D721Med (cell line): Measurements from ENCODE around the gene TMEM9.
A peak's percentile ranks its signal among the peaks of the same experiment; 100 is the strongest.

Experiments used
- DNase-seq: peaks from one replicate; pipeline ENCODE4 v3.0.0; 2011; ENCODE audit warnings: low spot score; ENCODE audit not compliant: insufficient read length
- FAIRE-seq: peaks from 2 replicates; lab custom pipeline; 2011; peaks lifted over from hg19 to GRCh38; lab: Jason Lieb, UNC
- TF ChIP-seq, protein P1 (sequence below): IDR thresholded peaks from 2 replicates; pipeline ENCODE4 v1.5.1; 2012; ENCODE audit warnings: mild to moderate bottlenecking, control low read depth; ENCODE audit not compliant: insufficient read depth; ENCODE audit errors: missing control alignments

The TMEM9 gene

DNA sequence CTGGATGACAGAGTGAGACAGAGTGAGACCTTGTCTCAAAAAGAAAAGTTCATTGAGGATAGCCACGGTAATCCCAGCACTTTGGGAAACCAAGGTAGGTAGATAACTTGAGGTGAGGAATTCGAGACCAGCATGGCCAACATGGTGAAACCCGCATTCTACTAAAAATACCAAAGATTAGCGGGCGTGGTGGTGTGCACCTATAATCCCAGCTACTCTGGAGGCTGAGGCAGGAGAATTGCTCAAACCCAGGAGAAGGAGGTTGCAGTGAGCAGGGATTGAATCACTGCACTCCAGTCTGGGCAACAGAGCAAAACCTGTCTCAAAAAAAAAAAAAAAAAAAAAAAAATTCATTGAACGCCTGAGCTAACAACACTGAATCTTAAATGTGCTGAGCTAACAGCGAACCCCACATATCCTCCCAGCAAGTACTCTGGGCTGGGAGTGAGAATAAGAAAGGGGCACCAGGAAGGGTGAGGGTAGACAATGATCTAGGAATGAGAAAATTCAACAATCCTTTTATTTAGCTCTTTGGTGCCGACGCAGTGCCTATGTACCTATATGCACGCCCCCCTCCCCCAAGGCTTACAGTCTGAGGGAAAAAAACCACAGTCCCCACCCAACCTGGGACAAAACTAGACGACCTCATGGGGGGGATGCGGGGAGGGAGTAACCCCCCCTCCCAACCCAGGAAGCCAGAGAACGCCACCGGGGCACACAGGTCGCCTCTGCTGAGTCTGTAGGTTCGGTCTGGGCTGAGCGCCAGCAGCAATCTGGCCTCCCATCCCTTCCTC, 40.6 kb downstream of the TMEM9 start:
- DNase-seq (no peak), FAIRE-seq (no peak)
- TF ChIP-seq, protein P1, sequence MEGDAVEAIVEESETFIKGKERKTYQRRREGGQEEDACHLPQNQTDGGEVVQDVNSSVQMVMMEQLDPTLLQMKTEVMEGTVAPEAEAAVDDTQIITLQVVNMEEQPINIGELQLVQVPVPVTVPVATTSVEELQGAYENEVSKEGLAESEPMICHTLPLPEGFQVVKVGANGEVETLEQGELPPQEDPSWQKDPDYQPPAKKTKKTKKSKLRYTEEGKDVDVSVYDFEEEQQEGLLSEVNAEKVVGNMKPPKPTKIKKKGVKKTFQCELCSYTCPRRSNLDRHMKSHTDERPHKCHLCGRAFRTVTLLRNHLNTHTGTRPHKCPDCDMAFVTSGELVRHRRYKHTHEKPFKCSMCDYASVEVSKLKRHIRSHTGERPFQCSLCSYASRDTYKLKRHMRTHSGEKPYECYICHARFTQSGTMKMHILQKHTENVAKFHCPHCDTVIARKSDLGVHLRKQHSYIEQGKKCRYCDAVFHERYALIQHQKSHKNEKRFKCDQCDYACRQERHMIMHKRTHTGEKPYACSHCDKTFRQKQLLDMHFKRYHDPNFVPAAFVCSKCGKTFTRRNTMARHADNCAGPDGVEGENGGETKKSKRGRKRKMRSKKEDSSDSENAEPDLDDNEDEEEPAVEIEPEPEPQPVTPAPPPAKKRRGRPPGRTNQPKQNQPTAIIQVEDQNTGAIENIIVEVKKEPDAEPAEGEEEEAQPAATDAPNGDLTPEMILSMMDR = no peak

DNA sequence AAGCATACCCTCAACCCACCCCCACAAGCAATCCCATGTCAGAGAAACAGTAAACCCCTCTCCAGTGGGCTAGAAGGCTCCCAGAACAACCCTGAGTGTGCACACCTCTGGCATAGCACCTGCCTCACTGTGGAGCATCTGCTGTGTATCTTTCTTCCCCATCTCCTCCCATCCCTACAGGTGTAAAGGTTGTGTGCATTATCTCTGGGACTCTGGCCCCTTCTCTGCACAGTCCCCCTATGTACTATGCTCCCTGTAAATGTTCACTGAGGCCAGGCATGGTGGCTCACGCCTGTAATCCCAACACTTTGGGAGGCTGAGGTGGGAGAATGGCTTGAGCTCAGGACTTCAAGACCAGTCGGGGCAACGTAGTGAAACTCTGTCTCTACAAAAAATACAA, 41.3 kb downstream of the TMEM9 start:
- DNase-seq = no peak
- TF ChIP-seq, protein P1 = no peak
- FAIRE-seq = peak; percentile 41

DNA sequence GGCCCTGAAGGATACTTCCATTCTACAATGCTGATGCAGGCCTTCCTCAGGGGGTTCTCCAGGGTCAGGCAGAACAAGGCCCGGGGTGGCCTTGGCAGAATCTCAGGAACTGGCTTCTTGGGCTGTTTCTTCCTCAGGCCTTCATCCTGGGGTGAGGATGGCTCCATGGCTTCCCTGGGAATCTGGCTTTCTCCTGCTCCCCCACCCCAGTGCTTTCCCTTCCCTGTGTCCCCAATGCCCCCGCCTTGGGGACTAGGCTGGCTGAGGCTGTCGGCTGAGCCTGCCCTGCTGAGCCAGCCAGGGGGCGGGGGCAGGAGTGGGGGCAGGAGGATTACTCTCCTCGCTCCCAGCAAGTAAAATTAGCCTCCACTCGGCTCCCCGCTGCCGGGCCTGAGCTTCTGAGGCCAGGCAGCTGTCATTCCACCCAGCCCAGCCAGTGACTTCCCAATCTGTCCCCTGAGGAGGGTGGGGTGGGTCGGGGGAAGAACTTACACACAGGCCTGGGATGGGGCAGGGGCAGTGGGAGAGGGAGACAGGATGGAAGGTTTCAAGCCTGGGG, 42.0 kb downstream of the TMEM9 start, which contains the start of gene CACNA1S:
Gene CACNA1S (minus strand): TSS at position 254 of the 559 bp plus-strand sequence. CDS start 87 bp downstream, at position 167.
- no peak for DNase-seq
- TF ChIP-seq, protein P1 = no peak
- no peak for FAIRE-seq

DNA sequence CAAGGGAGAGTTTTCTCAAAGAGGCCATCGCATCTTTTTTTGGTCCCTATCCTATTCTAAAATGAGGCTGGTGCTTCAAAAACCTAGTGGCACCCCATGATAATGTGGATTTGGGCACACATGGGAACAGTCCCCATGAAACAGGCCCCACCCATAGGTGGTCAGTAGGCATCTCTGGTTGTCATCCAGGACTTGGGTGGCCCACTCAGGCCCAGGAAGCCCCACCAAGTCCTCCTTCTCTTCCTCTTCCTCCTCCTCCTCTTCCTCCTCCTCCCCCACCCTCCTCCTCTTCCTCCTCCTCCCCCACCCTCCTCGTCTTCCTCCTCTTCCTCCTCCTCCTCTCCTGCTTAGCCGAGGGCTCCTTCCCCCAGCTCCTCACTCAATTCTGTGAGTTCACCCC, 42.6 kb downstream of the TMEM9 start:
- no peak for FAIRE-seq
- TF ChIP-seq, protein P1 = no peak
- no peak for DNase-seq

DNA sequence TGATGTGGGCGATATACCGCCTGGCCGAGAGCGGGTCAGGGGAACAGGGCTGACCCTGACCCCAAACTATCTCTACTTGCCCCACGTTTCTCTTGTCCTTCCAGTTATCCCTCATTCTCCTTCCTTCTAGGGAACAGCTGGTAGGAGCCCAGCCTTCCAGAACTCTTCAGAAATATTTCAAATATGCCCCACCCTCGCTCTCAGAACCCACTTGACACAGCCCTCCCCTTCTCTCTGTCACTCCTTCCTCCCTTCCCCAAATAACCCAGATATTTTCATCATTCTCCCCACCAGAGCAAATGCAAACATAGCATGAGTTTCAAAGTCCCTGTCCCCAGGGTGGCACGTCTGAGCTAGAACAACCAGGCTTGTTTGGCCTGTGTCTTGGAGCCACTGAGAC, 43.1 kb downstream of the TMEM9 start:
- TF ChIP-seq, protein P1 = no peak
- no peak for FAIRE-seq
- no peak for DNase-seq

DNA sequence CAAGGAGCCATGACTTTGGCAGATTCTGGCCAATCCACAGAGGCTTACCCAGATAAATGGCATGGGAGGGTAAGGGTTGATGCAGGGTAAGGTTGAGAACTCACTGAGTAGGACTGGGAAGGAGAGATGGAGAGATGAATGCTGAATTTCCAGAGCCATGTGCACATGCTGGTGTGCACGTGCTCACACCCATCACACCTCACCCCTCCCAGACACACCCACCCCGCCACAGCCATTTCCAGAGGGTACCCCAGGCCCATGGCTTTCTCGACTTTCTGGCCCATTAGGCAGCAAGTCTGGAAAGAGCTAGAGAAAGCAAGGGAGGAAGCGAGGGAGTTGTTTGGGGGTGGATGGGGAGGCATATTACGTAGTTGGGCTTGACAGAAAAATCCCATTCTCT, 43.7 kb downstream of the TMEM9 start:
- DNase-seq = no peak
- TF ChIP-seq, protein P1 = no peak
- no peak for FAIRE-seq

DNA sequence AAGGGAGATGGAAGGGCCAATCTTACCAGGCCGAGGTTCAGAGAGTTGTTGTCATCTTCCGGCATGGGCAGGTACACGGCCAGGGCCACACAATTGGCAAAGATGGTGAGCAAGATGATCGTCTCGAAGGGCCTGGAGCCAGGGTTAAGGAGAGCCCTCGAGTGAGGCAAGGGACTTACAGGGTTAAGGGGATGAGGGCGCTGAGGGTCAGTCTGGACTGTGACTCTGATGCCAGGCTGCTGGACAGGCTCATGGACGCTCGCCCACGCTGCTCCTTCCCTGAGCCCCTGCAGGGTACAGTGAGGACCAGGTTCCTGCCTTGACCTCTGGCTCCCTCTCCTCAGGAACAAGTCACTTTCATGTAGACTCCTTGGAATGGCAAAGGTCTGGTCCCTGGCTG, 44.1 kb downstream of the TMEM9 start:
- TF ChIP-seq, protein P1 = no peak
- no peak for FAIRE-seq

More for the DNA sequence above, 44.1 kb downstream of the TMEM9 start:
- DNase-seq = no peak
